Activated gamma-delta T cell treated with Interleukin-2 at 50 U/mL for 16 hours (primary cell): ENCODE data around the gene FANCF.
A peak's percentile ranks its signal among the peaks of the same experiment; 100 is the strongest.
"Not testable (repeated sequence)": the region's sequence is repeated elsewhere in the genome, so short reads cannot be mapped to it uniquely, and the experiment has no call there.

Experiments used
- DNase-seq: peaks from one replicate; pipeline ENCODE4 v3.0.0-alpha.2; 2020

FANCF gene, protein sequence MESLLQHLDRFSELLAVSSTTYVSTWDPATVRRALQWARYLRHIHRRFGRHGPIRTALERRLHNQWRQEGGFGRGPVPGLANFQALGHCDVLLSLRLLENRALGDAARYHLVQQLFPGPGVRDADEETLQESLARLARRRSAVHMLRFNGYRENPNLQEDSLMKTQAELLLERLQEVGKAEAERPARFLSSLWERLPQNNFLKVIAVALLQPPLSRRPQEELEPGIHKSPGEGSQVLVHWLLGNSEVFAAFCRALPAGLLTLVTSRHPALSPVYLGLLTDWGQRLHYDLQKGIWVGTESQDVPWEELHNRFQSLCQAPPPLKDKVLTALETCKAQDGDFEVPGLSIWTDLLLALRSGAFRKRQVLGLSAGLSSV

DNA sequence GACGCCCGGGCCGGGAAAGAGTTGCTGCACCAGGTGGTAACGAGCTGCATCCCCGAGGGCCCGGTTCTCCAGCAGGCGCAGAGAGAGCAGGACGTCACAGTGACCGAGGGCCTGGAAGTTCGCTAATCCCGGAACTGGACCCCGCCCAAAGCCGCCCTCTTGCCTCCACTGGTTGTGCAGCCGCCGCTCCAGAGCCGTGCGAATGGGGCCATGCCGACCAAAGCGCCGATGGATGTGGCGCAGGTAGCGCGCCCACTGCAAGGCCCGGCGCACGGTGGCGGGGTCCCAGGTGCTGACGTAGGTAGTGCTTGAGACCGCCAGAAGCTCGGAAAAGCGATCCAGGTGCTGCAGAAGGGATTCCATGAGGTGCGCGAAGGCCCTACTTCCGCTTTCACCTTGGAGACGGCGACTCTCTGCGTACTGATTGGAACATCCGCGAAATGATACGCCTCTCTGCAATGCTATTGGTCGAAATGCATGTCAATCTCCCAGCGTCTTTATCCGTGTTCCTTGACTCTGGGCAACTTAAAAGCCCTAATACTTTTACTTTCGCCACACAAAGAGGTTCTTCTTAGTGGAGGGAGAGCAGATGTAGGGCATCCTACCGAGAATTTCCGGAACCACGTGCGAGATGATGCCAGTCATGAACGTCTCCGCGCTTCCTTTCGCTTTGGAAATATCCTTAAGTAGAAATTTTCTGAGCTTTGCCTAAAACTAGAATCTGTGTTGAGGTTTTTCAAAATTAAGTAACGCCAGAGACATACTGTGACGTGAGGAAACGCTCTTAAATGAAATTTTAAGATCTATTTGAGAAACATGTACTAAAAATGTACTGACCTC is at the start of gene FANCF:
Gene FANCF (minus strand): TSS at position 376 of the 840 bp plus-strand sequence. CDS start 13 bp downstream, at position 363.
- peak; percentile 94 for DNase-seq

DNA sequence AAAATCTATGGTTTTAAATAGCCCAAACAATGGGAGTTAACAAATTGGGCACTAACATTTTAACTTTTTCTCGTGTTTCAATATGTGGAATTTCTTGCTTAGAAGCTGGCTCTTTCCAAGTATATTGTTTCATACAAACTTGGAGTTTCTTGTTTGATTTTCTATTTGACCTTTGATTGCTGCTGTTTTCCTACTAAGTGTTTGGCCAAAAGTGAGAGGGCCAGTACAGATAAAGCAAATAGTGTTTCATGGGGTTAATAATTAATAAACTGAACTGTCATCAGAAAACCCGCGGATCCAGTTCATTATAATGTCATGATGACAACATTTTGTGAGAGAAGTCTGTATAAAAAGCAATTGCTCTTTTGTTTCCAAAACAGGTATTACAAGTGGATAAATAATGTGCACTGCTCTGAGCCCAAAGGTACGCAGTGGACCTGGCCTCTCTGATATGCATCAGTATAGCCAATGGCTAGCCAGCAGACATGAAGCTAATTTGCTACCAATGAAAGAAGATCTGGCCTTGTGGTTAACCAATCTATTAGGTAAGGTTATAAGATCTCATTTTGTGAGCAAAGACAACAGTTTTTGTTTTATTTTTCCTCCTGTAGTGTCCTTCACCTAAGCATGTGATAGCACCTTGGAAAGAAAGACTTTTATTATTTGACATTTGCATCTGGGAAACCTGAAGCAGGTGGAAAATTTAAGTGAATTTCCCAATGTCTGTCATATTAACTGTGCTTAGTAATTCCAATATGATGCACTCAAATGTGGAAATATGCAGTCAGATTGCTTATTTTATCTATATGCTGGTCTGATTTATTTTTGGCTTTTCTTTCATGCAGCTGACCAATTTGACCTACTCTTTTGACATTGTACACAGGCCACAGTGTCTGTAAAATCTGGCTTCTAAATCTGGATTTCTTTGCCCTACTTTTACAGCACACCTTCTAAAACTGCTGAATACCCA is 49.1 kb upstream of the FANCF start:
- no peak for DNase-seq

DNA sequence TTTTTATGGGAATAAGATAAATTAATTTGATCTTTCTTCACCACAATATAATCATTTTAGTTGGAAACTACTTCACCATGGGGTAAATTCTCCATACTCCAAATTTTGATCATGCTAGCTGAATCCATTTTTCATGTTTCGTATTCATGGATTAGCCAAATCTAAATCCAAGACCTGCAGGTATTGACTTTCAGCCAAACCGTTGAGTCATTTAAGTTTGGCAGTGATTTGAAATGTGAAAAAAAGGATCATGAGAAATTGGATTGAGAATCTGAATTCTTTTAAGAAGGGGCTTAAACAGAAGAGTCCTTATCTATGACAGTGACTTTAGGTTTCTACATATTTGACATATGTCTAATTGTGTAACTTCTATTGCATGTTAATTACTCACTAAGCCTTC is 46.1 kb upstream of the FANCF start:
- DNase-seq: no peak

DNA sequence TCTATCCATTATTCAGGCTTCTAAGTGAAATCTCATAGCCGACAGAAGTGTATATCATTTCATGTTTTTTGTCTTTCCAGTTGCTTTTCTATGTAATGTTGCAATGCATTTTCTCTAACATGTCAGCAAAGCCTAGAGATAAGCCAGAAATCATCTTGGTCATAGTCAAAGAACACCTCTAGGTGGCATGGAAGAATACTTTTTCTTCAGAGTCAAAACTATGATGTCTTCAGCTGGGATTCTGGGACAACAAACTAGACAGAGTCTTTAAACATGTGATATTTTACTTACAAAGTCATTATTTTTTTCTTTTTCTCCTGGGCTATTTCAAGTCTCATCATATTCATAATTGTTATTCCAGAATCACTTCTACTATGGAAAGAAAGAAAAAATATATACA is 45.2 kb upstream of the FANCF start:
- DNase-seq: no peak

DNA sequence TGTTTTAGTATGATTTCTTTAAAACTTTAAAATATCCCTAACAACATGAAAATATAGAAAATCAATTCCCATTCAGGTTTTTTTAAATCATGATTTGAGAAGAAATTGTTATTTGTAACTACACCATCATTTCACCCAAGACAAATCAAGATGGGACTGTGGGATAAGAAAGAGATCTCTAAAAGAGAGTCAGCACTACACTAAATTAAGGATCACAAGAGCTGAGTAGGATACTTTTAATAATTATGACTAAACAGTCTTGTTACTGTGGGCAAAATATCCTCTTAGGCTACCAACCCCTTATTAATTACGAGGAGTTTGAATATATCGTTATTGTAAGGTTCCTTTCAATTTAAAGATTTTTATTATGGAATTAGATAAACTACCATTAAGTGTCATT is 43.7 kb upstream of the FANCF start:
- DNase-seq: no peak

DNA sequence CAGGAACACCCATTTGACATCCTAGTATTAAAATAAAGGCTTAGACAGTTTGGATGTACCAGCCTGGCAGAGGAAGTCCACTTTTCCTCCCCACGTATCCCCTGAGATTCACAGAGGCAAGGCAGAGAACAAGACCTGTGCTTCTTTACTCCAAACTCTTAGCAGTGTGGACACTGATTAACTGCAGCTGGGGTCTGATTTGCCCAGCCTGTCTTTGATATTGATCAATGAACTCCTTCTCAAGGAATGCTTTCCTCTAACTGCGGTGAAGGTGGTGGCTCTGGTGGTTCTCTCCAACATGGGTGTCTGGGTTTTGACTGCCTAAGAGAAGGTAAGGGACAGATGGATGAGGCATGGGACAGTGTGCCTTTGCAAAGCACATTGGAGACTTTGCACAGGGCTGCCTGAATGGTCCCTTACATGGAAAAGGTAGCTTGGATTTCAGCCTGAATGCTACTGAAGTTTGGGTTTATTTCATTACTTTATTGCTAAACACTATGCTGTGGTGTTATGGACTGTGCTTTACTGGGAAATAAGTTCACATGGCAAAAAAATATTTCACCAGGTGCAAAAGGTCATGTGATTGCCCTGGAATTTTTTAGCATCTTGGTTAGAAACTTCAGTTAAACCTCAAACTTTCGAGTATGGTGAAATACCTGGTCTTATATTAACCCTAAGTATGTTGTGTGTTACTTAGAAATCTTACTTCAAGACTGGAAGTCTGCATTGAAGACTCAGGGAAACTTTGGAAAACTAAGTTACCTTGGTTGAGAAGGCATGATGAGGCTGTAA is 42.6 kb upstream of the FANCF start:
- no peak for DNase-seq

DNA sequence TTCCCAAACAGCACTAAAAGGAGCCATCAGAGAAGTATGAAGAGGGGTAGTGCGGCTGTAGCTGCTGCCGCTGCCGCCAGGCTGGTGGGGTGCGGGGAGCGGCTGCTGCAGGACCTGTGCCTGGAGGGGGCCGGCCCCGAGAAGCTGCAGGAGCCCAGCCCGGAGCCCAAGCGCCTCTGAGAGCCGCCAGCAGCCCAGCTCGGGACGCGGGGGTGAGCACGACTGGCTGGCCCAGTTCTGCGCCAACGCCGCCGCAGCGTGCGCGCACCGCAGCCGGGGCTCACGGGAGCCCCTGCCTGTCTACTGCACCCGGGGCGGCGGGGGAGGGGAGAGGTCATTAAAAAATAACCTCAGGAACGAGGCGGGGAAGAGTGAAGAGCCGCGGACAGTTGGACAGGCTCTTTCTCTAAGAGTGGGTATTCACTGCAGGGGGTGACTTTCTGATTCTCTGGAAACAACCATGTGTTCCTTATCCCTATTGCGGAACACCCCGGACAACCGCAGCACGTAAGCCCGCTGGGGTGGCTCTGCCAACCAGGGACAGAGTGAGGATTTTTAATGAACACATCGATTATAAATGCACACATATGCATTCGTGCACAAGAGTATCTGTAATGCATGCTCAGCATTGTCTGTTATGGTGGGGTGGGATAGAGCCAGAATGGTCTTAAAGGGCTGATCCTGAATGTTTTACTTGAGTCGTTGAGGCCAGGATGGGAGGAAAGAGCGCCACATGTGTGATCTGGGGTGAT is 41.2 kb upstream of the FANCF start:
- DNase-seq: peak; percentile 14

DNA sequence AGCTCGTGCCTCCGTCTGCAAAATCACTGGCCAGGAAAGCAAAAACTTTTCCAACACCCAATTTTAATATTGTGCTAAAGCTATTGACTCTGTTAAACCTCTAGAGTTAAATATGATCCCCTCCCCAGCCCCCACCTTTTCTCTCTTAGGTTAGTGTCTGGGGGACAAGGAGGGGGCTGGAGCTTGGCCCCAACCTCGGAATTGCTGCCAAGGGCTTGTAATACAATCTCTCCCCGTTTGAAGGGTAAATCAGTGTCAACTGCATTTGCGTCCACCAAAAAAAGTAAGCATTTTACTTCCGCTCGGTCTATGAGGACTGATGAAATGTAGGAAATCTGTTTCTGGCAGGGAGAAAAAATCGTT is 40.7 kb upstream of the FANCF start, which contains the start of gene GAS2:
Gene GAS2 (plus strand): TSS at position 287 of the 363 bp plus-strand sequence. CDS start 8,259 bp downstream, outside the sequence.
- no peak for DNase-seq

DNA sequence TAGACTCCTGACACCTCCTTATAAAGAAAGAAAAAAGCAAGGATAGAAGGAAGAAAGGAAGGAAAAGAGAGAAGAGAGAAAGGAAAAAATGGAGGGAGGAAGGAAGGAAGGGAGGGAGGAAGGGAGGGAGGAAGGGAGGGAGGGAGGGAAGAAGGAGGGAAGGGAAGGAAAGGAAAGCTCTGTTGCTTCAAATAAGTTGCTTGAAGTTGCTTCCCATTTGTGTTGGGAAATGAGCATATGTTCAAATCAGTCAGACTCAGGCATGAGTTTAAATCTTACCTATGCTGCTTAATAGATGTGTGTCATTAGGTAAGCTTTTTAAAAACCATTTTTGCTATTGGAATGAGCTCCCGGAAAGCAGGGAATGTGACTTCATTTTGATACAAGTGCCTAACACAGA is 34.2 kb upstream of the FANCF start:
- no peak for DNase-seq

DNA sequence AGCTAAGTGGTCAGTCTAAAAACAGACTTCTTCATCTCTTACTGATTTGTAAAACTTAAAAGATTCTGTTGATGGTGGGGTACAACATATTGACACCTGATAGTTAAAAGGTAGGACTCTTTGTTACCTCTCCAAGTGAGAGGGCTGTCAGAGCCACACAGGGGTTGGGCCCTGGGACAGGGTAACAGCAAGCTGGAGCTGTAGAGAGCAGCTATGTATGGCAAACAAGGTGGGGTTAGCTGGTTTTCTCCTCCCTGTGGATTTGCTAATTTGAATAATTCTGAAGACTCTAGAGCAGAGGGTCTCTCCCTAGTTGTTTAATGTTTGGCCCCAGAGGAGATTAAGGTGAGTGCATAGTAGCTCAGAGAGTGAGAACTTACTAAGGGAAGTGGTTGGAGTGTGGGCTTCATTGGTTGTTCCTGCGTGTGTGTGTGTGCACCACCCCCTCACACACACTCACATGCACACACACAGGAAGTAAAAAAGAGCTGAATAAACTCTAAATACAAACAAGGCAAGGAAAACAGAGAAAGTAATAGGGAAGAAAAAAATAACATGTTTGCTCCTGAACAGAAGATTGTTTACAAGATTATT is 31.6 kb upstream of the FANCF start:
- no peak for DNase-seq

DNA sequence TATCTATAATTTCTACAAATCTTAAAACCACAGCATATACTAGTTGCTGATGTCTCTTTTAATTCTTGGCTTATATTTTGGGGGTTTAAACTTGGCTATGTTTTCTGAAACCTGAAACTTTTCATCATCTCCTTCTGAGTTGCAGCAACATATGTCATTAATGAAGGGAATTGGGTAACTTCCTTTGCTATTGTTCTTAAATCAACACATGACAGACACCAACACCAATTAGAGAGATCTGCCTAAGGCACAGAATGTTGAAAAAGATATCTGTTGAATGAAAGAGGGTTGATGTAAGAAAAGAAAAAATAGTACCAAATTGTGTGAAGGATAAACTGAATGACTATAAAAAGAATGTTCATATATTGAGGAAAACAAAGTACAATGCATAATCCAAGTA is 30.5 kb upstream of the FANCF start:
- DNase-seq: no peak

DNA sequence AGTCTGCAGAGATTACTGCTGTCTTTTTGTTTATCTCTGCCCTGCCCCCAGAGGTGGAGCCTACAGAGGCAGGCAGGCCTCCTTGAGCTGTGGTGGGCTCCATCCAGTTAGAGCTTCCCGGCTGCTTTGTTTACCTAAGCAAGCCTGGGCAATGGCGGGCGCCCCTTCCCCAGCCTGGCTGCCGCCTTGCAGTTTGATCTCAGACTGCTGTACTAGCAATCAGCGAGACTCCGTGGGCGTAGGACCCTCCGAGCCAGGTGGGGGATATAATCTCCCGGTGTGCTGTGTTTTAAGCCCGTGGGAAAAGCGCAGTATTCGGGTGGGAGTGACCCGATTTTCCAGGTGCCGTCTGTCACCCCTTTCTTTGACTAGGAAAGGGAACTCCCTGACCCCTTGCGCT is 26.7 kb upstream of the FANCF start:
- DNase-seq: not testable (repeated sequence)

DNA sequence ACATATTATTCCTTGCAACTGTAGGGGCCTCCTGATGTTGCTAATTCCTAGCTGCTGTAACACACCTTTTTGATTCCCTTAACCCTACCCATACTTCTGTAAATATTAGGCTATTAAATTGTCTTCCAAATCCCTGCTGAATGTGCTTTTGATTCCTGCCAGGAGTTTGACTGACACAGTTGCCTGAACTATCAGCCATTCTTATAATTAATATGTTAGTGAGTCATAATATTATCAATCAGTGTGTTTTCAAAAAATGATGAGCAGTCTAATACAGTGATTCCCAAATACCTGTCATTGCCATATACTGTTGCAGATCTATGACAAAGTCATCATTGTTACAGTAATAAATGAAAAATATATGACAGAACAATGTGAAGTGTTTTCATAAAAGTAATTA is 15.9 kb upstream of the FANCF start:
- DNase-seq: no peak

DNA sequence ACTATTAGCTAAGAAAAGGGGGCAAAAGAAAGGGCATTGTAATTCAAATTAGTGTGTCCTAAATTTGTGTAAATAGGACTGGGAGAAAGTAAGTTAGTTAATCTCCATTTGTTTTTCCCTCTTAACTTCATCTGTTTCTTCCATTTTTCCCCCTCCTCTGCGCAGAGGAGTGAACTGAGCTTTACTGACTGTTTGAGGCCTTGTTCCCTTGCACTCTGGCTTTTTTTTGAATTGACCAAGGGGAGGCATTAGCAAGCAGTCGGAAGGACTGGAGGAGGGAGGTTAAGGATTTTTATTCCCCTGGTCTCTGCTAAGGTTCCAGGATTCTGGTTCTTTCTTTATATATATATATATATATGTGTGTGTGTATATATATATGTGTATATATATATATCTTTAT is 15.2 kb upstream of the FANCF start:
- DNase-seq: no peak

DNA sequence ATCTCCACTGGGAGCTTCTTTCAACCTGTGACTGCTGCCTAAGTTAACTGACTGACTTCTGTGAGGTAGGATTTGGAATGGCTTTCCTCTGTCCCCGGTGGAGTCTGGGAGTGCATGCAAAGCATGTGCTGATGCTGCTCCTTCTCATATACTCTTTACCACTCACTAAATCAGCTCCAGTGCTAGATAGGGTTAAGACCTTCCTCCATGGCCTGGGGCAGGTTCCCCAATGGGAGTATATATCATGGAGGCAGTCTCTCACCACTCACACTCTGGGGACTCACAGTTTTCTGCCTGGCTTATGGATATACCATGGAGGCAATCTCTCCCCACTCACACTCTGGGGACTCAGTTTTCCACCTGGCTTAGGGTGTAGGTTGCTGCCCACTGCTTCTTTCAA is 10.1 kb upstream of the FANCF start:
- no peak for DNase-seq

DNA sequence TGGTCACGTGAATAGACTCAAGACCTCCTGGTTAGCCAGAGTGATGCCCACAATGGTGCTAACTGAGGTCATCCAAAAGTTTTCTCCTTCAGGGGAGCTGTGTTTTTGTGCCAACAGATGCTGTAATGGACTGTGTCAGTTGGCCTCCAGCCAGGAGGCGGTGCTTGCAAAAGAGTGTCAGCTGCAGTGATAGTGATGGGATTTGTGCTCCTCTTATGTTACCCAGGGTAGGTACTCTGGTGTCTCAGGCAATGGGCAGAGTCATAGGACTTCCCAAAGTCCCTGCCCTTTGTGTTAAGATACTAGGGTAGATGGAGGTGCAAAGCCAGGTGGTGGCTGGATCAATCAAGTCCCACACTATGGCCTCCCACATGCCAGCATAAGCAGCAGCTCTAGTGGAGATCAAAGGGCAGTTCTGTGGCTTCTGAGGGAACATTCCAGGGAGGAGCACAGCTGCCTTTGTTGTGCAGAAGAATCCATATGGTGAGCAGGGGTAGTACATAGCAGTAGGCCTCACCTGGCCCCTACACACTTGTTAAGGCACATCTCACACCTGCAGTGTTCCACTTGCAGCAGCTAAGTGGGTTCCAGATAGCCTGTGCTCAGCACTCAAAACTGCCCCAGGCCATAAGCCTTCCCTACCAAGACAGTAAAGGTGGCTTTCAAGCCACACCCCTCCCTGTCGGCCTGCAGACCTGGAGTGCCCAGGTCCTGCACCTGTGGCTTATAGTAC is 9.4 kb upstream of the FANCF start:
- no peak for DNase-seq

DNA sequence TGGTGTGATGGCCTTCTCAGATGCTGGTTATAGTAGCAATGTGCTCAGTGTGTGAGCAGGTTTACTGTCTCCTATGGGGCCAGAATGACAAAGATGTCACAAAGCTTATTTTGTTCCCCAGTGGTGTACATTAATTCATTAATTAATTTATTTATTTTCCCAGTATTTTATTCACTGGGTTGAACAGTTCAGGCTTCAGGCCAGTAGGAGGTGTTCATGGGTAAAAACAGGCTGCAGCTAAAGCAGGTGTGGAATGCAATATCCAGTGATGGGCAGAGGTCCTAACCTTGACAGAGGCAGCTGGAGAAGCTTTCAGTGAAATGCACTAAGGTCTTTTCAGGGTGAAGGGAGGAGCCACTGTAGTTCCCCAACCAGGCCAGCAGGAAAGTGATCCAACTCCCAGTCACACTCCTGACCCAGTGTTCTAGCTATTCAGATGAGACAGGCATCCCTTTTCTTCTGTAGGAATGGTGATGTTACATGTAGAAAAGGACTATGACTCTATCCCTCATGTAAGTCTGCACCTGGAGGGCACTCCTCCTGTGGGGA is 7.8 kb upstream of the FANCF start:
- DNase-seq: no peak

DNA sequence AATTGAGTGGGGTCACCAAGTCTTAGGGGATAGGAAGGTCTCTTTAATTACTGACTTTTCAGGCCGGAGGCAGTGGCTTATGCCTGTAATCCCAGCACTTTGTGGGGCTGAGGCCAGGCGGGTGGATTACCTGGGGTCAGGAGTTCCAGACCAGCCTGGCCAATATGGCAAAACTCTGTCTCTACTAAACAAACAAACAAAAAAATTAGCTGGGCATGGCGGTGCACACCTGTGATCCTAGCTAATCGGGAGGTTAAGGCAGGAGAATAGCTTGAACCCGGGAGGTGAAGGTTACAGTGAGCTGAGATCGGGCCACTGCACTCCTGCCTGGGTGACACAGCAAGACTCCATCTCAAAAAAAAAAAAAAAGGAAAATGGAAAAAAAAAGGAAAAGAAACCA is 1.8 kb upstream of the FANCF start:
- no peak for DNase-seq

DNA sequence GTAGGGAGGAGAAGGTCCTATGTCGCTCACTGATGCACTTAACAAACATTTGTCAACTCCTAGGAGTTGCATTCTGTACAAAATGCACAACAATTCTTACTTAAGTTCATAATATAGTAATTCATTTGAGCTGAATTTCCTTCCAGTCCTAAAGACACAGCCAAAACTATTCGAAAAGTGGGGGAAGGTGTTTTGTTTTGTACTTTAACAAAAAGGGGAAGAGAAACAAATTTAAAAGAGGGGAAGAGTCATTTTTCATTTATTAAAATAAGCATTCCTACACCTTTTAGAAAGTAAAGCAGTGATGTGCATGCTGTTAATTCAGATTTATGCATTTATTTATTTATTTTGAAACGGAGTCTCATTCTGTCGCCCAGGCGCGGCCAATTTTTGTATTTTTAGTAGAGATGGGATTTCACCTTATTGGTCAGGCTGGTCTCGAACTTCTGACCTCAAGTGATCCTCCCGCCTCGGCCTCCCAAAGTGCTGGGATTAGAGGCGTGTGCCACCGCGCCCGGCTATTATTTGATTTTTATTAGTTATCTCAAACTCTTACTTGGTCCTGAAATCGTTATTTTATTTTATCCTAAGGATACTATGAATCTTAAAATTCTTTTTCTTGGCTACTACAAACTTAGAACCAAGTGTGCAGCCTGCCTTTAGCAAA is 1.1 kb upstream of the FANCF start:
- no peak for DNase-seq
